ENCODE measurements around the gene RPRD1B.

The RPRD1B gene

DNA sequence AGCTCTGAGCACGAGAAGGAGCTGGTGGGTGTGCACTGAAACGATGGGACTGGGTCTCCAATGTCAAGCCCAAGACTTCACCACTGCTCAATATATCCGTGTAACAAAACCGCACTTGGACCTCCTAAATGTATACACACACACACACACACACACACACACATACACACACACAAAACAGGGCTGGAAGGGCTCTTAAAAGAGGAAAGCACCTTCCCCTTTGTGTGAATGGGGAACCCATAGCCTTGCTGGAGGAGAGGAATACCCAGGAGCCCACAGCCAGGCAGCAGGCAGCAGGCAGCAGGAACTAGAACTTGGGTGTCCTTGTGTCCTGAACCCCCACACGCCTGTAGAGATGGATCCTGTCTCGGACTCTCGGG is 101.7 kb downstream of the RPRD1B start:
- DNase-seq (ENCODE audit: low read depth in 2 of 2): no peak

DNA sequence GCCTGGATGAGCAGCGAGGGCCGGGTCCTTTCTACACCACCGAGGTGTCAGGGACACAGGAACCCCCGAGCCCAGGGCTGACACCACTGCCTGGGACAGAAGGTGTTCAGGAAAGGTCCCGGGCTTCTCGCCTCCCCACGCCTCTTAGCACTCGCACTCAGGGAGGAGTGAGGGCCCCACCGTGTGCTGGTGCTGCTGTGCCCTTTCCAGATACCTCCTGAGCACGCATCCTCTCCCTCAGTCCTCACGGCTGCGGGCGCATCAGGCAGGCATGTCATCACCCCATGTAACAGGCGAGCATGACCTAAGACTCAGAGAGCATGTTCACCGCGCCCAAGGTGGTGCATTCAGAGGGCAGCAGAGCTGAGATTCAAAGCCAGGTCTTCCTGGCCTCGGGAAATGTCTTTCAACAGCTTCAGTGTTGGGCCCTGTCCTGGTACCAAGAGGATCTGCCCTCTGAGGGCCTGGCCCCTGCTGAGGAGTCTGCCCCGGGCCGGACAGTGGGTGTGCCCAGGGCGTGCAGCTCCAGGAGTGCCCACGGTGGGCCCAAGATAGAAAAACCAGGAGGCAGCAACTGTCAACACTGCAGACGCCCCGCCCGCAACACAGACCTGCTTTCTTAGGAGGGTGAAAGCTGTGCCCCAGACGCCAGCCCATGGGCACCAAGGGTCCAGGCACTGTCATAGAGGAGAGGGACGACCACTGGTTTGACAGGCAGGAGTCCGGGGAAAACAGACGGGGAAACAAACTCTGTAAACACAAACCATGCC is 102.3 kb downstream of the RPRD1B start:
- DNase-seq (ENCODE audit: low read depth in 2 of 2): no peak

DNA sequence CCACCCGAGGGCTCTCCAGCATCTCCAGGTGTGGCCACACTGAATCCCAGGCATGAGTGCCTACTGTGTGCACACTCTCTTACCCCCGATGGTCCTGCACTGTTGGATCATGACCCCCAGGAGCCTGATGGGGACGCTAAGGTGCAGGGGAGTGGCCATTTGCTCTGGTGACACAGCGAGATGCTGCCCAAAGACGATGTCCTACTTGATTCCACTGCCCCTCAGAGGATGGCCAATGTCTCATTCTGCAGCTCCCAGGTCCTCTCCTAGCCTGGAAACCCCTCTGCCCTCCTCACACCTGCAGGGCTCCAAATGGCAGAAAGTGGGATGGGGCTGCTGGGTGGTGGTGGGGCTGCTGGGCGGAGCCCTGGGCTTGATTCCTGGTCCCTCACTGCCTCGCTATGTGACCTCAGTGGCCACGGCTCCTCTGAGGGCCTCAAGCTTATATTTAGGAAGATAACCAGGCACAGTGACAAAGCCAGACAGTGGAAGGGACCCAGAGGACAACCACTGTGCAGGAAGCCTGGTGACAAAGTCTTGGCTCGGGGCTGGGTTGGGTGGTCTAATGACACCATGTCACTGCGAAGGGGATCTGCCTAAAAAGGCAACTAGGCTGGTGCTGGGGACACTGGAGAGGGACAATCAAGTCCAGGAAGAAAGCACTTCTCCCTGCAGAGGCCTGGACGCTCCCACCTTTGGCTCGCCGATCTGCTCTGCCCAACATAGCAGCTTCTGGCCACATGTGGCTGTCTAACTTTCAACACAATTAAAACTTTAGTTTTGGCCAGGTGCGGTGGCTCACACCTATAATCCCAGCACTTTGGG is 103.1 kb downstream of the RPRD1B start:
- no peak for DNase-seq (ENCODE audit: low read depth in 2 of 2)

DNA sequence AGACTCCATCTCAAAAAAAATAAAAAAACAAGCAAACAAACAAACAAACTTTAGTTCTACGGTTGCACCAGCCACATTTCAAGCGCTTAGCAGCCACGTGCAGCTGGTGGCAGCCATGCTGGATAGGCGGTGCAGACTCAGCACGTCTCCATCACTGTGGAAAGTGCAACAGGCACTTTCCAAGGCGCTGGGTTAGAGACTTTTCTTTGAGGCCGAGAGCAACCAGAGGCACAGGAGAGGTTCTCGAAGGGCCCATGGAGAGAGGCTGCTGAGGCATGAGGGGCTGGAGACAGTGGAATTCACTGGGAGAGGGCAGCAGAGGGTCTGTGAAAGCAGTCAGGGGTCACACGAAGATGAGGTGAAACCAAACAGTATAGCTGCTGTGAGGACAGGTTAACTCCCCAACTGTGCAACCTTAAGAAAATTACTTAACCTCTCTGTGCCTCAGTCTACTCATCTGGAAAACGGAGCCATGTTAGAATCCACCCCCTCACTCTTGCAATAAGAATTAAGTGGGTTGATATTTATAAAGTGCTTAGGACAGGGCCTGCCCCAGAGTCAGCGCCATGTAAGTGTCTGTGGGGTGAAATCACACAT is 104.0 kb downstream of the RPRD1B start:
- no peak for DNase-seq (ENCODE audit: low read depth in 2 of 2)

DNA sequence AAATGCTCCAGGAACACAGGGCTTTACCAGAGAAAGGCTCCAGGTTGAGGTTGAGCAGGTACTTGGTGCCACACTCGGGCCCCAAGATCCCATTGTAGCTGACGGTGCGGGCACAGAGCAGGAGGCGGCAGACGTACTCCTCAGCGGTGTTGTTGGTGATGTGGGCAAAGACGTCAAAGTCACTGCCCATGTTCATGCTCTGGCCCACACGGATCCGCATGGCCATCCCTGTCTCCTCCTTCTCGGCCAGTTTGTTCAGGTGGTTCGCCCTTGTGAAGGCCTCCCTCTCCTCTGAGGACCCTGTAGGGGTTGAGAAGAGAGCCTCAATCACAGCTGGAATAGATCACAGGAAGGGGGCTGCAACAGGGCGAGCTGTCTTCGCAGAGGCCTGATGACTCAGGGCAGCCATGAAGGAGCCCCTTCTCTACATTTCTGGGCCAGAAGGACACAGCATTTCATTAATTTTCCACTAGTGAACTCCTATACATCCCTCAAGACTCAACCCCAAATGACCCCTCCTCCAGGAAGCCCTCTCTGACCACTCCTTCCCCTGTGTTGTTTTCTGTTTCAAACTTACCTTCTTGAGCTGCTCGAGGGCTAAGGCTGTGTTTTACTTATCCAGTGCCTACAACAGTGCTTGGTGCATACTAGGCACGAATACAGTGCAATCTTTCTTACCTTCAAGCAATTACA is 104.7 kb downstream of the RPRD1B start:
- no peak for DNase-seq (ENCODE audit: low read depth in 2 of 2)

DNA sequence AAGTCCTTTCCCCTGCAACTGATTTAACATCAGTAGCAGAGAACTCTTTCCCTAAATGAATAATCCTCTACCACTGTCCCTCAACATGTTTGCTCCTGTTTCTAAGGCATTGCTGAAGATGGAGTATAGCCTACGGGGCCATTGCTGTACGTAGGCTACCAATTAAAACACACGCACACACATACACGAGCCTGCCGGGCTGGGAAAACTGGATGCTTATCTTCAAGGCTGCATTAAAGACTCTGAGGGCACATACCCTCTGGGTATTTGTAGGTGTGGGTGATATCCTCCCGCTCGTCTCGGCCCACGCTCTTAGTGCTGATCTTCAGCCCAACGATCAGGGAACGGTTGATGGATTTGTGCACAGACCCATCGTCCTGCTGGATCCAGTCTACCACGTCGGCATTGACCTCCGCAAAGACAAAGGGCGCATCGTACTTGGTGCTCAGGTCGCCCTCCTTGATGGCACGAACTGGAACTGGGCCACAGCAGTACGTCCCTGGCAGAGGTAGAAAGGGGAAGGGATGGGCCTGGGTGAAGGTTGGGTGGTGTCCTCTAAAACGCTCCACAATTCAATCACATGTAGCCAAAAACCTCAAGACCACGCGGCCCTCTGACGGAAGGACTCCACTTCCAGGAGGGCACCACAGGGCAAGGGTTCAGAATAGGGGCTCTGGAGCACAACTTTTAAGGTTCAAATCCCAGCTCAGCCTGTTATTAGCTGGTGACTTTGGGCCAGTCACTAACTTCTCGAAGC is 105.8 kb downstream of the RPRD1B start:
- DNase-seq (ENCODE audit: low read depth in 2 of 2): no peak

DNA sequence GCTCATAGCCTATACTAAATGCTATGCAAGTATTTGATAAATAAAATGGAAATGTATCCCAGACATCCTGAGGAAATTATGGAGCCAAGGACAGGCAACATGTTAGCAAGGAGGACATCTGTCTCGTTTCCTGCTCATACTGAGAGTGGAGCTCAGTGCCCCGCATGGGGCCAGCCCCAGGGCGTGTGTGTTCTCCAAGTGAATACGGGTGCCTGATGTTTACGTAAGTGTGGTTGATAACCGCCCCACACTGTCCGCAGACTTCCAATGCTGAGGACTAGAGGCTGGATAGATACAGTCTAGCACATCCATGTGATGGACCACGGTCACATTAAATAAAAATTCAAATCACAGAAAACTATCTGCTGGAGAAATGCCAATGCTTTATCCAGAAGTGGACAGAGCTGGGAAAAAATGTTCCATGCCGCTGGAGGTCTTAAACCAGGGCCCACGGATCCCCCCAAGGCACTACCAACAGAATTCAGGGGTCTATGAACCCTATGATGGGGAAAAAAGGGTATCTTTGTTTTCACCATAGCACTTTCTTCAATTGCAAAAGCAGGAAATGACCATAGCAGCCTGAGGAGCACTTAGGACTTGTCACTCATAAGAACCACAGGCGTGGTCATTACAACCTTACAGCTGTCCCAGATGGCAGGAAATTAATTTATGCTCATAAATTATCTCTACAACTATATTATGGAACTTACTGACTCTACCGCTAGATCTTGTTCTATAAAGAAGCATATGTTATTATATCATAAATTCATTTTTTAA is 106.6 kb downstream of the RPRD1B start:
- no peak for DNase-seq (ENCODE audit: low read depth in 2 of 2)

DNA sequence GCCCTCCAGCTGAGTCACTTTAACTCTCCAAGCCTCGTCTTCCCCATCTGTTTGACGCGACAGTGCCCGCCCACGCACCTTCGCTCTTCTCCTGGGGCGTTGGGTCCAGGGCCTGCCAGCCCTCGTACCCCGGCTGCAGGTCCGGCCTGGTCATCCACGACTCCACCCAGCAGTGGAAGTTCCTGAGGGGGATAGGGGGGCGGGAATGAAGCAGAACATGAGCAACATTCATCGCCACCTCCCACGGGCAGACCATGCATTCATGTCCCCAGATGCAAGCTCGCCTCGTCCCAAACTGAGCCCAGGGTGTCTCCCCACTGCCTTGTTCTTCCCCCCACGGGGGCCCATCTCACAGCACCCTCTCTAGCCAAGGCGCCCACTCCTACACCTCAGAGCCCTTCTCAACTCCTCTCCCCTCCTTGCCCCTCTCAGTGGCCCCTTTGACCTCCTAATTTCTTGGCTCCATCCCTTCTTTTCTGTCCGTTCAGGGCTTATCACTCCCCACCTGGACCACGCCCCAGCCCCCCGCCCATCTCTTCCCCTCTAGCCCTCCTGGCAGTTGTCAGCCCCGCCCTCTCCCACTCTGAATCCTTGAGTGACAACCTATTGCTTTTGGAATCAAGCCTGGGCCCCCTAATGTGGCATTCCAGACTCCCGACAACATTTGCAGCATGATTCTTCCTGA is 107.8 kb downstream of the RPRD1B start:
- DNase-seq (ENCODE audit: low read depth in 2 of 2): no peak

Measured in stimulated activated CD4-positive, alpha-beta T cell treated with anti-CD3 and anti-CD28 coated beads, Interleukin-1b, Interleukin-23, amount 100 ng/mL, for 1 hour (primary cell).